Activated naive CD4-positive, alpha-beta T cell treated with anti-CD3 and anti-CD28 coated beads, Interleukin-2, amount 50 U/mL, for 24 hours (primary cell): ENCODE measurements around the gene FST.

Source experiments
- H3K27ac Mint-ChIP-seq: one replicate; pipeline ENCODE4 v1.8.0; 2021; ENCODE audit warnings: mild to moderate bottlenecking, mixed read lengths
- H3K27me3 Mint-ChIP-seq: one replicate; pipeline ENCODE4 v1.8.0; 2021; ENCODE audit warnings: mixed read lengths
- H3K36me3 Mint-ChIP-seq: one replicate; pipeline ENCODE4 v1.8.0; 2021; ENCODE audit warnings: mixed read lengths
- H3K4me1 Mint-ChIP-seq: one replicate; pipeline ENCODE4 v1.8.0; 2021; ENCODE audit warnings: mixed read lengths
- H3K4me3 Mint-ChIP-seq: one replicate; pipeline ENCODE4 v1.8.0; 2021; ENCODE audit warnings: mild to moderate bottlenecking, mixed read lengths
- H3K9me3 Mint-ChIP-seq: one replicate; pipeline ENCODE4 v1.8.0; 2021; ENCODE audit warnings: mixed read lengths

The FST gene

DNA sequence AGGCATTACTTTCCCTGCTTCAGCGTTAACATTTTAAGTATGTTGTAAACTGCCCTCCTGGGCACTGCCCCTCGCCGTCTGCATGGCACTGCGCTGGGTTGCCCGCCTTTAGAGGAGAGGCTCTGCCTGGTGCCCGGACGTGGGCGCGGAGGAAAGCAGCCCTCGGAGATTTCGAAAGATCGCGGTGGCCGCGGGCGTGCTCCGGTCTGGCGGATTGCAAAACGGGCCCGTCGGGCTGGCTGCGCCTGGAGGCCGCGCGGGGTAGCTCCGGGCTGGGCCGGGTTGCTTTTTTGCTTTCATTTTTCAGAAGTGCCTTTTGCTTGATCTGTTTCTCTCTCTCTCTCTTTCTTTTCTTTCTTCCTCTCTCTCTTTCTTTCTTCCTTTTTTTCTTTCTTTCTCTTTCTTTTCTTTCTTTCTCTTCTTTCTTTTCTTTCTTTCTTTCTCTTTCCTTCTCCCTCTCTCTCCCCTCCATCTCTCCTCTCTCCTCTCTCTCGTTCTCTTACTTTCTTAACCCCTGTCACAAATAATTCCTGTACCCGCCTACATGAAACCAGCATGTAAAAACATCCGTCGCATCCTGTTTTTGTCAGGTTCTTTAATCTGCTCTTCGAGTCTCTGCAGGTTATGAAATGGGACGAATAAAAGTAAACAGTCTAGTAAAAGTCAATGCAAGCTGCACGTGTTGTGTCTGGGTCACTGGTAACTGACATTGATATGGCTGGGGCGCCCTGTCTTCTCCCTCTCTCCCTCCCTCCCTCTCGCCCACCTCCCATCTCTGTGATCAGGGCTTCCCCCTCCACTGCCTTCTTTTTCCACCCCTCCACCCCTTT lies 1.7 kb downstream of the FST start:
- peak overlapping the region; percentile 70 for H3K27ac Mint-ChIP-seq
- H3K9me3 Mint-ChIP-seq = no peaks in the 10 kb centered on the region
- H3K4me3 Mint-ChIP-seq = peak overlapping the region; percentile 95
- H3K27me3 Mint-ChIP-seq = peaks cover 37% of the 10 kb centered on the region
- peaks cover 3% of the 10 kb centered on the region for H3K36me3 Mint-ChIP-seq
- peaks cover 40% of the 10 kb centered on the region for H3K4me1 Mint-ChIP-seq

DNA sequence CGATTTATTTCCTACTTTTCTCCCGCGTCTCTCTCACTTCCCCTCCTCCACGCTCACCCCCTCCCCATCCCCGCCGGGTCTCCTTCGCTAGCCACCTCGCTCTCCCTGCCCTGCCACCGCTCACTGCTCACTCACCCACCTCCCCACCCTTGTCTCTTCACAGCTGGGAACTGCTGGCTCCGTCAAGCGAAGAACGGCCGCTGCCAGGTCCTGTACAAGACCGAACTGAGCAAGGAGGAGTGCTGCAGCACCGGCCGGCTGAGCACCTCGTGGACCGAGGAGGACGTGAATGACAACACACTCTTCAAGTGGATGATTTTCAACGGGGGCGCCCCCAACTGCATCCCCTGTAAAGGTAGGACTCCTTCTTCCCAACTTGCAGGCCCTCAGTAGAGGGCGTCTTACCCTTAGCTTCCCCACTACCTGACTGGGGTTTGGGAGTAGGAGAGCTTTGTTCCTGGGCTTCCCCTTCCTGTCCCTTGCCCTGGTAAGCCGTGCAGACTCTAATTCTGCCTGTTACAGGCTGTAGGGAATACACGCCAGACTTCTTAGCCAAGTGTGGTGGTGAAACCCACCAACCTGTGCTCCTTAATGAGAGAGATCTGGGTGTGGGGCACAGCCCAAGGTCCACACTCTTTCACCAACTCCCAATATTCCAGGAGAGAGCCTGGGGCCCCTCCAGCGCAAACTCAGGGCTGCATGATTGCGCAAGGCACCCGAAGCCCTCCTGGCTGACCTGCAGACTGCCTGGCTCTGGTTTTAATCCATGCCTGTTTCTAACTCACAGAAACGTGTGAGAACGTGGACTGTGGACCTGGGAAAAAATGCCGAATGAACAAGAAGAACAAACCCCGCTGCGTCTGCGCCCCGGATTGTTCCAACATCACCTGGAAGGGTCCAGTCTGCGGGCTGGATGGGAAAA lies 2.5 kb downstream of the FST start:
- Mint-ChIP-seq H3K27me3 (peaks cover 33% of the 10 kb centered on the region), H3K4me1 (peaks cover 40% of the 10 kb centered on the region), H3K36me3 (peaks cover 3% of the 10 kb centered on the region), H3K27ac (no peak overlapping the region), H3K4me3 (peak overlapping the region; percentile 95), H3K9me3 (no peaks in the 10 kb centered on the region)

DNA sequence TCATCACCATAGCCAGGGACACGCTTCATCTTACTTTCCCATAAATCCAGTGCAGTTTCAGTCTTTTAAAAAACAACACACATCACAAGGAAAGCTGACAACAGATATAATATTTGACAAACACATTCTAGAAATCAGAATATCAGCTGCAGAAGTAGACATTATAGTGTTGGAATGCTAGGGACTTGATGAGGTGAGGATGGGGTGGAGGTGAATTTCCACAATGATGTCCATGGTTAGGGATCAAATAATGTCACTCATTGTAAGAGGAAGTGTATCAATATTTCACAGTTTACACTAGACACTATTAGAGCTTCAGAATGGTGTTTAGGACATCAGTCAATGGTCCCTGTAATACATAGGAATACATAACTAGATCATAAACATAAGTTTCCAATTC lies 7.0 kb downstream of the FST start:
- peaks cover 24% of the 10 kb centered on the region for H3K27me3 Mint-ChIP-seq
- H3K27ac Mint-ChIP-seq = no peak overlapping the region
- H3K4me1 Mint-ChIP-seq = peaks cover 11% of the 10 kb centered on the region
- no peaks in the 10 kb centered on the region for H3K9me3 Mint-ChIP-seq
- no peaks in the 10 kb centered on the region for H3K36me3 Mint-ChIP-seq
- no peak overlapping the region for H3K4me3 Mint-ChIP-seq

DNA sequence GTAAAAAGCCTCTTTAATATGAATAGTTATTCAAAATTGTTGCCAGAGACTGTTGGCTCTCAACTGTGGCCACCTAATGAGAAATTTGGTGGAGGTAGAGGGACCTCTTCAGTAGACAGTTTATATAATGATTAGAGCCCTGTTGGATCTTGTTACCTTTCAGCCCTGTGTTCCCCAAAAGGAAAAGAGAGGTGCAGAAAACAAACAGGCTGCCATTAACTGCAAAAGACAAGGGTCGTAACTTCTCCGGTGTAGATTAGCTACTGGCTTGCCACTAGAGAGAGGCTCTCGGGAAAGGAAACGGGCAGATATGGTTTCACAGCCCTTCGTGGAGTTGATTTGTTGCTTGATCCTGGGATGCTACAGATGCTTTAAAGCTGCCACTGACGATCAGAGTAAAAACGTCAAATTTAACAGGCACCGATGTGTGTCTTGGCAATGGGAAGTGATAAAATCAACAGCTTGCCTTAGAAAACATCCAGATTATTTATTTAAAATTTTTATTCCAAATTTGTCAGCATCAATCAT lies 7.8 kb downstream of the FST start:
- Mint-ChIP-seq H3K27ac (no peak overlapping the region), H3K9me3 (no peaks in the 10 kb centered on the region), H3K4me1 (peaks cover 2% of the 10 kb centered on the region), H3K27me3 (peaks cover 23% of the 10 kb centered on the region), H3K4me3 (no peak overlapping the region), H3K36me3 (no peaks in the 10 kb centered on the region)

DNA sequence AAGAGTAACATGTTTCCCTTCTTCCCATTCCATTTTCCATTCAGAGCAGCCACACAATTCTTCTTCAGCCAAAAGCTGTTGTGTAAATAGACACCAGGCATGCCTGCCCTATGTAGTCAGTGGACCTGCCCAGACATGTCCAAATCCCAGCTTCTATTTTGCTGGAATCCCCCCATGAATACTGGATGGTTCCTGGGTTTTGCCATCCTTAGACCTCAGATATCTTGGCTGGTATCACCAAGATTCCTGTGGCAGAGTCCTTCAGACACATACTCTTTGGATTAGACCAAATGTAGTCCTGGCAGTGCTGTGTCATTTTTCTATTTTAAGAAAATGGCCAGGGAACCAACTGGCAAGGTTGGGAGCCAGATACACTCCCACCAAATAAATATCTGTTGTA lies 10.3 kb downstream of the FST start:
- Mint-ChIP-seq H3K4me1 (no peaks in the 10 kb centered on the region), H3K4me3 (no peak overlapping the region), H3K27ac (no peak overlapping the region), H3K36me3 (no peaks in the 10 kb centered on the region), H3K9me3 (no peaks in the 10 kb centered on the region), H3K27me3 (peaks cover 23% of the 10 kb centered on the region)

DNA sequence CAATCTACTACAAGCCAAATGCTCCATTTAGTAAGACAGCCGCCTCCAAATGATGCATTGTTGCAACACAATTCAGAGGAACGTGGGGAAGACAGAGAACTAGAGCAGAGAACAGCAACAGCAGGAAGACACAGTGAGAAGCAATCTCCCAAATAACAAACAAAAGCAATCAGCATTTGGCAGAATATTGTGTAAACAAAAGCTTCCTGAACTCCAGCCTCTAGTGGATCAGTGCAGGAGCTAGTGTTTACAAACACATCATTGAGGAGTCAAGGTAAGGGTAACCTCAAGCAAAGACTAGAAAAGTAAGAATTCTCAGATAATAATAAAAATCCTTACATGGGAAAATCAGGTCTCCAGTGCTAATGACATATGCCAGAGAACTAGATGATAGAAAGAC lies 20.6 kb downstream of the FST start:
- H3K27me3 Mint-ChIP-seq = peaks cover 8% of the 10 kb centered on the region
- H3K36me3 Mint-ChIP-seq = no peaks in the 10 kb centered on the region
- H3K4me1 Mint-ChIP-seq = no peaks in the 10 kb centered on the region
- H3K27ac Mint-ChIP-seq = no peak overlapping the region
- H3K9me3 Mint-ChIP-seq = no peaks in the 10 kb centered on the region
- no peak overlapping the region for H3K4me3 Mint-ChIP-seq

DNA sequence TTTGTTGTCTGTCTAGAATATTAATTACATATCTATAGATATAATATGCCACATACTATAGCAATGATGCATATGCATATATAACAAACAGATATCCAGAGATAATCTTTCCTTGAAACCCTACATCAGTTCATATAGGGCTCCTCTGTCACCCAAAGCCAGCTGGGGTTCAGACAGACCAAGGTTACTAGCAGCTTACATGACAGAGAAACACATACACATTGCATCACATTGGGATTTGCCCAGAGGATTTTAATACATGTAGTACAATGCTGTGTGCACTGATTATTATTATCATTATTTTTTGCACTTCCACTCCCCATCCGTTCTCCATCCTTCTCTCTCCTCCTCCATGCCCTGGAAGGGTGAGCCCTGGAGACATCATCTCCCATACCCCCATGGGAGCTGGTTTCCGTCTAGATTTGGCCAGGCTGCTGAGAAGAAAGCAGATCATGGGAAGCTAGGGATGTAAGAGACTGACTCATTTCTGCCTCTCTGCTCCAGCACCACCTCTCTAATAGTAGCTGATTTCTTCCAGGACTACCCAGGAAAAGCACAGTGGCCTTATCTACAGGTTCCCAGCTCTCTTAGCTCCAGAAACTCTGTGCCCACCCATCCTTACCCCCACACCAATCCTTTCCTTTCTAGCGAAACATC lies 23.3 kb downstream of the FST start:
- H3K9me3 Mint-ChIP-seq = peaks cover 8% of the 10 kb centered on the region
- H3K36me3 Mint-ChIP-seq = no peaks in the 10 kb centered on the region
- H3K27me3 Mint-ChIP-seq = peaks cover 10% of the 10 kb centered on the region
- no peaks in the 10 kb centered on the region for H3K4me1 Mint-ChIP-seq
- H3K27ac Mint-ChIP-seq = no peak overlapping the region
- no peak overlapping the region for H3K4me3 Mint-ChIP-seq

DNA sequence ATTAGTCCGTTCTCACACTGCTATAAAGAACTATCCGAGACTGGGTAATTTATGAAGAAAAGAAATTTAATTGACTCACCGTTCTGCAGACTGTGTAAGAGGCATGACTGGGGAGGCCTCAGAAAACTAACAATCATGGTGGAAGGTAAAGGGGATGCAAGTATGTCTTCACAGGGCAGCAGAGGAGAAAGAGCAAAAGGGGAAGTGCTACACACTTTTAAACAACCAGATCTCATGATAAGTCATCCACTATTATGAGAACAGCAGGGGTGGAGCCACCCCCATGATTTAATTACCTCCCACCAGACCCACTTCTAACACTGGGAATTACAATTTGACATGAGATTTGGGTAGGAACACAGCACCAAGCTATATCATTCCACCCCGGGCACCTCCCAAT lies 26.6 kb downstream of the FST start:
- Mint-ChIP-seq H3K27ac (no peak overlapping the region), H3K27me3 (peaks cover 9% of the 10 kb centered on the region), H3K4me3 (no peak overlapping the region), H3K9me3 (peaks cover 26% of the 10 kb centered on the region), H3K36me3 (no peaks in the 10 kb centered on the region), H3K4me1 (no peaks in the 10 kb centered on the region)

DNA sequence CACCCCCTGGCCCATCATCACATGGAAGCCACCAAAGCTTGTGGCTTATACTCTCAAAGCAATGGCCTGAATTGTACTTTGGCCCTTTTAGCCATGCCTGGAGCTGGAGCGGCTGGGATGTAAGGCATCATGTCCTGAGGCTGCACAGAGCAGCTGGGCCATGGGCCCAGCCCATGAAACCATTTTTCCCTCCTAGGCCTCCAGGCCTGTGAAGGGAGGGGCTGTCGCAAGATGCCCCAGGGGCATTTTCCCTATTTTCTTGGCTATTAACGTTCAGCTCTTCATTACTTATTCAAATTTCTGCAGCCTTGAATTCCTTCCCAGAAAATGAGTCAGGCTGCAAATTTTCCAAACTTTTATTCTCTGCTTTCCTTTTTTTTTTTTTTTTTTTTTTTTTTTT lies 27.7 kb downstream of the FST start:
- peaks cover 28% of the 10 kb centered on the region for H3K9me3 Mint-ChIP-seq

DNA sequence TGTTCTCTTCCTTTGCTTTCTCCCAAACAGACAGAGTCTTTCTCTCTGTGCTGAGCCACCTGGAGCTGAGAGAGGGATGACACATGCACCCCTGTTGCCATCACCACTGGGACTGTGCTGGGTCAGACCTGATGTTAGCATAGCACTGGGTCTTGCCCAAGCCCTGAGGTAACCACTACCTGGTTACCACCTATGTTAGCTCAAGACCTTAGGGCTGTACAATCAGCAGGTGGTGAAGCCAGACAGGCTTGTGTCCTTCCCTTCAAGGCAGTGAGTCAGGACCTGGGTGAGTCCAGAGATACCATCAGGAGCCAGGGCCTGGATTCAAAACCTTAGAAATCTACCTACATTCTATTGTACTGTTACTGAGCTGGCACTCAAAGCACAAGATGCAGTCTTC lies 32.1 kb downstream of the FST start:
- Mint-ChIP-seq H3K4me1 (no peaks in the 10 kb centered on the region), H3K4me3 (no peak overlapping the region), H3K27me3 (peaks cover 3% of the 10 kb centered on the region), H3K36me3 (no peaks in the 10 kb centered on the region), H3K9me3 (peaks cover 20% of the 10 kb centered on the region), H3K27ac (no peak overlapping the region)

More for the DNA sequence above, 27.7 kb downstream of the FST start:
- H3K36me3 Mint-ChIP-seq = no peaks in the 10 kb centered on the region
- H3K27me3 Mint-ChIP-seq = peaks cover 5% of the 10 kb centered on the region
- H3K4me3 Mint-ChIP-seq = no peak overlapping the region
- H3K4me1 Mint-ChIP-seq = no peaks in the 10 kb centered on the region
- H3K27ac Mint-ChIP-seq = no peak overlapping the region

DNA sequence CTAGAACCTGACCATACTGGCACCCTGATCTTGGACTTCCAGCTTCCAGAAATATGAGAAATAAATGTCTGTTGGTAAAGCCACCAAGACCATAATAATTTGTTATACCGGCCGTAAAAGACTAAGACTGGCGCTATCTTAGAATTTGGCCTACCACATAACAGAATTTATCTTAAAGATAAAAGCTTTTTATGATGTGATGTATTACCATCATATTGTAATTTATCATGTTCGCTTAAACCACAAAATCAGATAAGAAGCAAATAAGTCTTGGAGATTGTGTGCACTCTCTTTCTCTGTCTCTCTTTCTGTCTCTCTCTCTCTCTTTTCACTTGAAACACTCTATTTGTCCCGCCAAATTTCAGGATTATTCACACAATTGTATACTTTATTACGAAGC lies 35.6 kb downstream of the FST start:
- H3K27ac Mint-ChIP-seq = no peak overlapping the region
- H3K36me3 Mint-ChIP-seq = no peaks in the 10 kb centered on the region
- H3K4me1 Mint-ChIP-seq = no peaks in the 10 kb centered on the region
- no peak overlapping the region for H3K4me3 Mint-ChIP-seq
- H3K9me3 Mint-ChIP-seq = peaks cover 20% of the 10 kb centered on the region
- H3K27me3 Mint-ChIP-seq = peaks cover 11% of the 10 kb centered on the region

DNA sequence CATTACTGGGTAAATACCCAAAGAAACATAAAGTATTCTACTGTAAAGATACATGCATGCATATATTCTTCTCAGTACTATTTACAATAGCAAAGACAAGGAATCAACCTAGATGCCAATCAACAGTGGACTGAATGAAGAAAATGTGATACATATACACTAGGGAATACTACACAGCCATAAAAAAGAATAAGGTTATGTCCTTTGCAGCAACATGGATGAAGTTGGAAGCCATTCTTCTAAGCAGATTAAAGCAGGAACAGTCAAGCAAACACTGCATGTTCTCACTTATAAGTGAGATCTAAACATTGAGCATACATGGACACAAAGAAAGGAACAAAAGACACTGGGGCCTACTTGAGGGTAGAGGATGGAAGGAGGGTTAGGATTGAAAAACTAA lies 40.4 kb downstream of the FST start:
- Mint-ChIP-seq H3K27ac (no peak overlapping the region), H3K27me3 (peaks cover 11% of the 10 kb centered on the region), H3K36me3 (no peaks in the 10 kb centered on the region), H3K9me3 (peaks cover 26% of the 10 kb centered on the region), H3K4me3 (no peak overlapping the region), H3K4me1 (no peaks in the 10 kb centered on the region)
